GM12878 (cell line): Measurements from ENCODE around the gene SRGAP1. TPM values are rescaled to one million over a fixed set of nuclear protein-coding genes. Genes with fewer than 3 reads are reported as not detected.

Source experiments
- BRCA1 ChIP-seq: IDR thresholded peaks from 2 replicates; pipeline ENCODE4 v1.6.1; 2011; ENCODE audit warnings: low read depth, low read length, improper control_type of control experiment
- RBBP5 ChIP-seq: fragments of 200-600 bp; sonication (generic); conservative IDR thresholded peaks from 2 replicates; pipeline ENCODE4 v1.6.1; 2016
- SIX5 ChIP-seq: IDR thresholded peaks from 2 replicates; pipeline ENCODE4 v1.6.1; 2011; ENCODE audit warnings: mild to moderate bottlenecking, low read depth, low read length, moderate library complexity; ENCODE audit not compliant: severe bottlenecking
- ZBTB4 ChIP-seq: fragments of 450-650 bp; formaldehyde crosslinking; IDR thresholded peaks from 2 replicates; pipeline ENCODE4 v1.4.0; 2022; ENCODE audit warnings: mild to moderate bottlenecking, moderate library complexity
- ZNF274 ChIP-seq: IDR thresholded peaks from one replicate; pipeline ENCODE4 v1.8.0; 2011; ENCODE audit not compliant: insufficient read length, insufficient read depth
- polyA plus RNA-seq, 11 experiments: library from polyadenylated mRNA; depleted of rRNA in 4 of 11; unstranded in 6 of 11; stranded (reverse) in 5 of 11; fragments of >200 nt; fragmentation: Nextera tagmentation in 4 of 11; fragmentation: Illumina TruSeq in 1 of 11; extraction: Ambion mirVana in 4 of 11; extraction: Trizol in 1 of 11; gene quantifications; 1 replicate in 1 of 11; 2 replicates in 10 of 11; pipeline versions ENCODE4 v1.2.1 to v1.2.3, GENCODE V29; 2011 to 2016; ENCODE audit warnings: inconsistent platforms in 2 of 11, missing spikeins in 2 of 11, low read depth in 1 of 11
- total RNA-seq, 4 experiments: library from RNA; depleted of rRNA in 3 of 4; stranded (reverse); fragments of >200 nt in 3 of 4; fragmentation: Illumina TruSeq in 1 of 4; extraction: Trizol in 1 of 4; gene quantifications; 2 replicates each; pipeline versions ENCODE4 v1.2.1 to v1.2.3, GENCODE V29; 2013 to 2021
- TF ChIP-seq, protein P1 (sequence below): fragments of 450-650 bp; IDR thresholded peaks from 2 replicates; pipeline ENCODE4 v1.6.1; 2017; ENCODE audit warnings: mild to moderate bottlenecking, moderate library complexity

Gene SRGAP1
- total and polyA plus RNA-seq, 10 of the 15 experiments (the other 5 are each of a cell fraction or from before 2014, with no cell fraction given): 0.16 to 0.85 (median 0.46) TPM

- TF ChIP-seq, protein P1, sequence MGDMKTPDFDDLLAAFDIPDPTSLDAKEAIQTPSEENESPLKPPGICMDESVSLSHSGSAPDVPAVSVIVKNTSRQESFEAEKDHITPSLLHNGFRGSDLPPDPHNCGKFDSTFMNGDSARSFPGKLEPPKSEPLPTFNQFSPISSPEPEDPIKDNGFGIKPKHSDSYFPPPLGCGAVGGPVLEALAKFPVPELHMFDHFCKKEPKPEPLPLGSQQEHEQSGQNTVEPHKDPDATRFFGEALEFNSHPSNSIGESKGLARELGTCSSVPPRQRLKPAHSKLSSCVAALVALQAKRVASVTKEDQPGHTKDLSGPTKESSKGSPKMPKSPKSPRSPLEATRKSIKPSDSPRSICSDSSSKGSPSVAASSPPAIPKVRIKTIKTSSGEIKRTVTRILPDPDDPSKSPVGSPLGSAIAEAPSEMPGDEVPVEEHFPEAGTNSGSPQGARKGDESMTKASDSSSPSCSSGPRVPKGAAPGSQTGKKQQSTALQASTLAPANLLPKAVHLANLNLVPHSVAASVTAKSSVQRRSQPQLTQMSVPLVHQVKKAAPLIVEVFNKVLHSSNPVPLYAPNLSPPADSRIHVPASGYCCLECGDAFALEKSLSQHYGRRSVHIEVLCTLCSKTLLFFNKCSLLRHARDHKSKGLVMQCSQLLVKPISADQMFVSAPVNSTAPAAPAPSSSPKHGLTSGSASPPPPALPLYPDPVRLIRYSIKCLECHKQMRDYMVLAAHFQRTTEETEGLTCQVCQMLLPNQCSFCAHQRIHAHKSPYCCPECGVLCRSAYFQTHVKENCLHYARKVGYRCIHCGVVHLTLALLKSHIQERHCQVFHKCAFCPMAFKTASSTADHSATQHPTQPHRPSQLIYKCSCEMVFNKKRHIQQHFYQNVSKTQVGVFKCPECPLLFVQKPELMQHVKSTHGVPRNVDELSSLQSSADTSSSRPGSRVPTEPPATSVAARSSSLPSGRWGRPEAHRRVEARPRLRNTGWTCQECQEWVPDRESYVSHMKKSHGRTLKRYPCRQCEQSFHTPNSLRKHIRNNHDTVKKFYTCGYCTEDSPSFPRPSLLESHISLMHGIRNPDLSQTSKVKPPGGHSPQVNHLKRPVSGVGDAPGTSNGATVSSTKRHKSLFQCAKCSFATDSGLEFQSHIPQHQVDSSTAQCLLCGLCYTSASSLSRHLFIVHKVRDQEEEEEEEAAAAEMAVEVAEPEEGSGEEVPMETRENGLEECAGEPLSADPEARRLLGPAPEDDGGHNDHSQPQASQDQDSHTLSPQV: no peak
- TF ChIP-seq ZBTB4 (CRISPR knock-in tag) (no peak), ZNF274 (no peak), SIX5 (no peak), BRCA1 (no peak), RBBP5 (no peak)
Observed at GRCh38 chr12:63965936-63966605, 121.6 kb downstream of the SRGAP1 start (continued).
